ENCODE data around the gene TMEM184A.

GRCh38 chr7:1531979-1532455, 24.0 kb downstream of the TMEM184A start:
- TF ChIP-seq, protein P1, sequence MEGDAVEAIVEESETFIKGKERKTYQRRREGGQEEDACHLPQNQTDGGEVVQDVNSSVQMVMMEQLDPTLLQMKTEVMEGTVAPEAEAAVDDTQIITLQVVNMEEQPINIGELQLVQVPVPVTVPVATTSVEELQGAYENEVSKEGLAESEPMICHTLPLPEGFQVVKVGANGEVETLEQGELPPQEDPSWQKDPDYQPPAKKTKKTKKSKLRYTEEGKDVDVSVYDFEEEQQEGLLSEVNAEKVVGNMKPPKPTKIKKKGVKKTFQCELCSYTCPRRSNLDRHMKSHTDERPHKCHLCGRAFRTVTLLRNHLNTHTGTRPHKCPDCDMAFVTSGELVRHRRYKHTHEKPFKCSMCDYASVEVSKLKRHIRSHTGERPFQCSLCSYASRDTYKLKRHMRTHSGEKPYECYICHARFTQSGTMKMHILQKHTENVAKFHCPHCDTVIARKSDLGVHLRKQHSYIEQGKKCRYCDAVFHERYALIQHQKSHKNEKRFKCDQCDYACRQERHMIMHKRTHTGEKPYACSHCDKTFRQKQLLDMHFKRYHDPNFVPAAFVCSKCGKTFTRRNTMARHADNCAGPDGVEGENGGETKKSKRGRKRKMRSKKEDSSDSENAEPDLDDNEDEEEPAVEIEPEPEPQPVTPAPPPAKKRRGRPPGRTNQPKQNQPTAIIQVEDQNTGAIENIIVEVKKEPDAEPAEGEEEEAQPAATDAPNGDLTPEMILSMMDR (IDR thresholded peaks at IDR 0.05), result no peak
- no peak for TF ChIP-seq POLR2A (IDR thresholded peaks at IDR 0.05)

Measured in uterus (tissue), 2 donors.